HG02981 (cell line): ENCODE measurements around the gene DYSF.

Experiments used
- ATAC-seq: cut with Tn5 transposase; IDR thresholded peaks from one replicate; pipeline ENCODE4 v1.9.1; 2021; ENCODE audit warnings: mild to moderate bottlenecking, moderate library complexity; ENCODE audit not compliant: unreplicated experiment

The DYSF gene

DNA sequence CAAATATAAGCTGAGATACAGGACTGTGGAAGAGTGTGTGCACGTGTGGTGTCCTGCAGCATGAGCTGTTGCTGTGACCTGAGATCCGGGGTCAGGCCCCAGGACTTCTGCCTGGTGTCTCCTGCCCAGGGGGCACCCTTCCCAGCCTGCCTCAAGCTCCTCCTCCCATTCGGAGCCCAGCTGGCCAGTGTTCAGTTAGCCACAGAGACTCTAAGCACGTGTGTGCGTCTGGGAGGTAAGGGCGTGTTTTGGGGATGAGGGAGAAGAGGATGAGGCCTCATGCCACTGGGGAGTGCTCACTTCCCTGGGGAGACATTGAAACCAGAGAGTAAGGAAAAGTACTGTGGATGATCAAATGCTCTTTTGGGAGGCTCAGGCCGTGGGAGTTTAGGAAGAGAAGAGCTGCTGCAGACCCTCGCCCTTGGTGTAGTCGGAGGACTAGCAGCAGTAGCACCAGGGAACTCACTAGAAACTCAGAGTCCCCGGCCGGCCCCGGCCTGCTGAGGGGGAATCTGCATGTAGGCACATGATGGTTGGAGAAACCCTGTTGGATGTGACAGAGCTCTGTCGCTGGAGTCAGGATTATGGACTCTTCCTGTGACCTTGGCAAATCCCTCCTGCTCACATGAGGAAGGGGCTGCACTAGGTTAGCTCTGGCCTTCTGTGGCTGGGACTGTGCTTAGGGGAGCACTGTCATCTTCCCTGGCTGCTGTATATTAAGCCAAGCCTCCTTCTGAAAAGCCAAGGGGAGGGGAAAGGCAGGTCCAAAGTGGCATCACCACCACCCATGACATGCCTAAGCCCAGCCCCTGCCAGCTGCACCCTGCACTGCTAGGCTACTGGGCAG is 231.1 kb downstream of the DYSF start:
- no peak for ATAC-seq

DNA sequence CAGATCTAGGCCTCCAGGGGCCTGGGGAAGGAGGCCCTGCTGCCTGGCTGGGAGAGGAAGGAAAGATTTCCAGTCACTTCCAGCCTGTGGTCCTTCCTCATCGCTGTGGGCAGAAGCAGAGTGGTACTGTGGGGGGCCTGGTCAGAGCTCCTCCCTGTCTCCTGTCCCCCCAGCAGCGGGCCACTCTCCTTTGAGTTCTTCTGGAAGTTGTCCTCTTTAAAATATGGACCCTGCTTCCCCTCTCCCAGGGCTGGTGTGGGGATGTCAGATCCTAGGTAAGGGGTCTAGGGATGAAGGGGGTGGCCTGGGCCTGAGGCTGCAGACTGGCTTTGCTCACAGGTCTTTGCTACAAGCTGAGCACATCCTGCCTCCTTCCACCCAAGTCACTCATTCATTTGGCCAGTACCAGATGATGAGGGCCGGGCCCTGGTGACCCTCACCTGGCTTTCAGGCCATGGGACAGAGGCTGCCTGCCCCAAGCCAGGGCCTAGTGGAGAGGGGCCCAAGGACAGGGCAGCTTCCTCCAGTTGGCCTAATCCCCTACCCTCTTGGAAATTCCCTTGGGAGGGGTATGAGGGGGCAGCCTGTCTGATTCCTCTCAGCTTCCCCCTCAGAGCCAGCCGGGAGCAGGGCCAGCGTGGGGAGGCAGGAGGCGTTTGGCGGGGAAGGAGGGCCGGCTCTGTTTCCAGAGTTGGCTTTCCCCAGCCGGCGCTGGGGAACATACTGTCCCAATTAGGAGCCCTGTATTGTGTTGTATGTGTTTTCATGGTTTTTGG is 231.9 kb downstream of the DYSF start:
- ATAC-seq, result no peak

DNA sequence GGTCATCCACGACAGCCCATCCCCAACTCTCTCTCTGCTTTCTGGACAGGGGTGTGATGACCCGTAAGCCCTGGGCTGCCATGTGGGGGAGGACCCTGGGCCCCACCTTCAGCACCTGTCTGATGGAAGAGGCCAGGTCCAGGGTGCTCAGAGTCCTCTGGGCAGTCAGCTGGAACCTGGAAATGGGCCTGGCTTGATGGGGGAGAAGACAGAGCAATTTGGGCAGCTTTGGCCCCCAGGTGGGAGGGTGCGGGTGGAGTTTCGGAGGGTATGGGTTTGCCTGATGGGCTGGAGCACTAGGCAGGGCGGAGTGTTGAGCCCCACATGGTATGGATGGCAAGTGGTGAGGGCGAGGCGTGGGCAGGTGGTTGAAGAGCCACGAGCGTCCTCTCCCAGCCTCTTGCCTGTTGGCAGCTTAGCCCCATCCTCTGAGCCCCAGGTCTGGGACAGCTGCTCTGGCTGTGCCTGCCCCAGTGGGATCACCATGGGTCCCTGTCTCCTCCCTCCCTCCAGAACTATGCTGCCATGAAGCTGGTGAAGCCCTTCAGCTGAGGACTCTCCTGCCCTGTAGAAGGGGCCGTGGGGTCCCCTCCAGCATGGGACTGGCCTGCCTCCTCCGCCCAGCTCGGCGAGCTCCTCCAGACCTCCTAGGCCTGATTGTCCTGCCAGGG is 232.7 kb downstream of the DYSF start:
- no peak for ATAC-seq

DNA sequence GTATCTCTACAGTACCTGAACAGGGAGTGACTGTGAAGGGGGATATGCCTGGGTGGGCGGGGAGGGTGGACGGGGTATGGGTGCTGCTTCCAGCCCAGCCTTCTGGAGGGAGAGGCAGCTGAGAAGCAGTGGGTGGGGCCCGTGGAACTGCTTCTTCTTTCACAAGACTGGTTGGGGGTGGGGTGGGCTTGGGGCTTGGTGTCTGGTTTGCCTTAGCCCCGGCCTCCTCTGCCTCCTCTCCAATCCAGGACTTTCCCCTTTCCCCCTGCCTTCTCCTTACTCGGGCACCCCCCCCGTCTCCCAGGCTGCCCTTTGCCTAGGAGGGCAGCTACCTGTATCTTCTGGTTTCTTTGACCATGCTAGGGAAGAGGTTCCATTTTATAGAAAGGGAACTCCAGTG is 233.4 kb downstream of the DYSF start:
- no peak for ATAC-seq

- ATAC-seq, result no peak
Observed at GRCh38 chr2:71687412-71687811, 234.1 kb downstream of the DYSF start.

DNA sequence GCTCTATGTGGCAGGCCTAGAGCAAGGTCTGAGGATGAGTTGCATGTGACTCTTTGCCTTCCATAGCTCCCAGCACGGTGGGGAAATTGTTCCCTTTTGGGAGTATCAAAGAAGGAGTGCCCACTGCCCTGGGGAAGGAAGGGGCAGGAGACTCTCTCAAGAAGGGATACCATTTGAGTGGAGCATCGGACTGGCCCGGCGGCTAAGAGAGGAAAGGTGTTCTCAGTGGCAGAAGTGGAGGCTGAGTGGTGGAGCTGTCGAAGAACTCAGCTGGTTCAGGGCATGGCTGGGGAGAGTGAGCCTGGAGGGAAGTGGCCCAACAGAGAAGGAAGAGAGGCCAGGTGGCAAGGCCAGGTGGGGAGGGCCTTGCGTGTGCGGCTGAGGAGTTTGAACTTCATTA is 235.2 kb downstream of the DYSF start:
- ATAC-seq, result no peak

DNA sequence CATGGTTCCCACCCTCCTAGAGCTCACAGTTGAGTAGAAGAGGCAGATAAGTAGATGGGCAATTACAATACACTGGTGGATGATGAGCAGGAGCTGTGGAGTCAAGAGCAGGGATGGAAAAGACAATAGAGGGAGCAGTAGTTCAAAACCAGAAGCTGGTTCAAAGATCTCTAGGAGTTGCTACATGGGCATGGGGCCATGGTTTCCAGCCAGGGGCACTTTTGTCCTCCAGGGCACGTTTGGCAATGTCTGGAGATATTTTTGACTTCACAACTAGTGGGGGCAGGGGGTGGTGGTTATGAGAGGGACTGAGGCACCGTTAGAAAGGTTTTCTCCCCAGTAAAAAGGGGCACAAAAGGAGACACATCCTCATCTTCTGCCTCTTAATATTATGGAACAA is 236.0 kb downstream of the DYSF start:
- no peak for ATAC-seq

- no peak for ATAC-seq
Observed at GRCh38 chr2:71689968-71690834, 236.8 kb downstream of the DYSF start.

- no peak for ATAC-seq
Observed at GRCh38 chr2:71690876-71691475, 237.6 kb downstream of the DYSF start.

DNA sequence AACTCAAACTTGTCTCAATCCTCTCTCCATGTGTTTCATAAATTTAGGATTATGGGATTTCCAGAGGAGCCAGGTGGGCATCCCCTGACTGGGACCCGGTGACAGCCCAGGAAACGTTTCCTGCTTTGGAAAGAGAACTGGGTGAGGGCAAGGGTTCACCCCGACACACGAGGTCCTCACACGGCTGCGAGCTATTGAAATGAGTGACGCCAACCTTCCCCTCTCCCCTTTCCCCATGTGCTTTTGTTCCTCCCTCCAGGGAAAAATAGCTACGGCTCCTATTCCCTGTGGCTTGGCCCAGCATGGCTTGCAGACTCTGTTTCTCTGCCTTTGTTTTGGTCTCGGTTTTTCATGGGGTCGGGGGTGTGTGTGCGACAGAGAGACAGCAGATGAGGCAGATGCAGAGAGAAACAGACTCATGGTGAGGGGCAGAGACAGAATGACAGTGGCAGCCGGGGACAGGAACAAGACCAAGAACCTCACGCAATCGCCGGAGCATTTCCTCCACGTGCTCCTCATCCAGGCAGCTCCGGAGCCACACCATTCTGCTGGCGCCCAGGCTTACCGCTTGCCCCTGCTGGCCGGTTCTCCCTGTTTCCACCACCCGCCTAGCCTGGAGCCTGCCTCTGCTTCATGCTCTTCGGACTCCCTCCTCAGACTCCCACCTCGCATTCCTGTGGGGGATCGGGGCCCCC is 238.5 kb downstream of the DYSF start:
- ATAC-seq, result no peak

DNA sequence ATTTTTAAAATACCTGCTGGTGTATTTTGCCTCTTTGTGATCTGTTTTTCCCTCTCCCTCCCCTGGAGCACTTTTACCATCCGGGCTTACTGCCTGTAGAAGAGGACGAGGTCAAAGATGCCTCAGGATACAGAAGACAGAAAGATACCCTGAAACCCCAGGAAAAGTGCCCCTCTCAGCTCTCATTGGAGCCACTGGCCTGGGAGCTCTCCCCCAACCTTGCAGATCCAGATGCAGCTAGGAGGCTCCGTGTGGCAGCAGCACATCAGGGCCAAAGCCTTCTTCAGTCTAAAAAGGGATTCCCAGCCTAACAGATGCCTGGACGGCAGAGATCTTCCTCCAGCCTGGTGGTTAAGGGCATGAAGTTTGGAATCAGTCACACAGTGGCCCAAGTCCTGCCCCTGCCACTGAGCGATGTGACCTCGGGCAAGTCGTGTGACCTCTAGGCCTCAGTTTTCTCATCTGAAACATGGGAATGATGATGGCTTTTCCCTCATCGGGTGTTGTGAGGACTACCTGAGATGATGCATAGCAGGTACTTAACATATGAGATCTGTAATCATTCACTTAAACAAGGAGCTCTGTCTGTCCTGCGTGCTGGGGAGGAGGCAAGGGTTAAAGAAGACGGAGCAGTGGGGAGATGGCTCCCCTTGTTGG is 239.4 kb downstream of the DYSF start:
- ATAC-seq, result no peak

DNA sequence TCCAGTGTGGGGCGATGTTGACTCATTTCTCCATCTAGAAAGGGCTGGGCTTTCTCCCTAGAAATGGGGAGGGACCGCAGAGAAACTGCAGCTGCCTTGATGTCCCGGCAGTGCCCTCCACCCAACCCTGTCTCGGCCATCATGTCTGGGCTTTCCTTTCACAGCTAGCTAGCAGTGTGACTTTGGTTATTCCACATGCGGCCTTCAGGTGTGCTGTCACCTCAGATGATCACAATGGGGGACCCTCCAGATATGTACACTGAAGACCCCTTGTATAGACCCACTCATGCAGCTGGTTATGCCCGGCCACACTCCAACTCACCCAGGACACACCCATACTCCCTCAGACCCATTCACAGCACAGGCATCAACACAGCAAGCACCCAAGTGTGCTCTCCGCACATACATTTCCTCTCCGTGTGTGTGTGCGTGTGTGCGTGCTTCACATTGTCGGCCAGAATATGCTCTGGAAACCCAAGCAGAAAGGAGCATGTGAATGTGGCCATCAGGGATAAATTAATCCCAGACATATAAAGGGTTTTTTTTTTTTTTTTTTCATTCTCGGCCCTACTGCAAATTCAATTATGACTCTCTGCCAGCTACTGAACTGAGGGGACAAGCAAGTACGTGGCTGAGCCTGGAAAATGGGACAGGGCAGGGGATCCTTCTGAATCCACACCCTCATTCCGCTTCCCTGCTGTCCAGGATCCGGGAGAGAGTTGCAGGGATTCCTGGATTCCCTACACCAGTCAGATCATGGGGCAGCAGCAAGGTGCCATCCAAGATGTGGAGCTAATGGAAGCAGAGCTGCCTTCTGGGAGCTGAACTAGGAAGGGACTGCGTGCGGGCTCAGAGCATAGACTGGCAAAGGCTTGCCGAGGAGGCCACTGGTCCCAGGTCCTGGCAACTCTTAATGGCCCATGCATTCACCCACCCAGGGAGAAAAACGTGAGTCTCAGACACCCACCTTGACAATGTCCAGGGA is 240.2 kb downstream of the DYSF start:
- no peak for ATAC-seq

DNA sequence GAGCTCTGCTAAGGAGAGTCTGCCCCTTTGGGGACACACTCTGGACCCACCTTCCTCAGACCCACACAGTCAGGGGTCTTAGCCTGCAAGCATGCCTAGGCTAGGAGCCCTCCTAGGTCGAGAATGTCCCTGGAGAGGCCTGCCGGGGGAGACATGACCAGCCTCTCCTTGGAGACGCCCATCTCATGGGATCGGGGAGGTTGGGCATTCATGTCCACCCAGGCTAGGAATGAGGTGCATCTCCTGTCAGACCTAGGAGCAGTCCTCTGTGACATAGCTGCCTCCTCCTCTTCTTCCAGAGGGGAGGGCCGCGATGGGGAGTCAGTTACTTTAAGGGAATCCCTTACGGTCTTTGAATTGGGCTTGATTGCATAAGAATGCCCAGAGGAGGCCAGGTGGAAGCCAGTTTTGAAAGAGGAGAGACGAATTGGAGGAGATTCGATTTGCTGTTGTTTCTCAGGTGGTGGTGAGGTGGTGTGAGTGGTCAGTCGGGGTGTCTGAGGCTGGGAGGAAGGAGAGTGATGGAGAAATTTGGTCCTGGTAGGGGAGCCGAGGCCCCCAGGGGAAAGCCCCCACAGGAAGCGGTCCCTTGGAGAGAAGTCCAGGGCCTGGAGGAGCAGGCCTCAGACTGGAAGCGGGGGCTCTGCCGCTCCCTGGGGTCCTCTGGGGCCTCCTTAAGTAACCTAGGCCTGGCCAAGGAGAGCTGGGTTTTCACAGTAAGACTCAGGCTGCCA is 241.3 kb downstream of the DYSF start:
- no peak for ATAC-seq

- ATAC-seq, result no peak
Observed at GRCh38 chr2:71695235-71696120, 242.1 kb downstream of the DYSF start.

GRCh38 chr2:71696381-71696780 is 243.0 kb downstream of the DYSF start:
- ATAC-seq, result no peak
